K562 (cell line): ENCODE data around the gene WFIKKN2. TPM values are rescaled to one million over a fixed set of nuclear protein-coding genes. Genes with fewer than 3 reads are reported as not detected.

Experiments used
- ATAC-seq: fragments of 200-7000 bp; cut with Tn5 transposase; 3 replicates; pipeline ENCODE4 v1.9.1; 2020; ENCODE audit warnings: moderate library complexity
- BruUV-seq: library from RNA; stranded (reverse); fragments of 400-500 nt; replicated peaks from 2 replicates; lab custom pipeline; 2021; lab: Mats Ljungman, UMichigan
- CTCF ChIA-PET: fragments of 300-600 bp; formaldehyde crosslinking; extraction: SDS; loops from one replicate; lab custom pipeline; 2021; ENCODE audit warnings: low intra/inter-chr PET ratio; lab: Yijun Ruan, JAX
- POLR2A ChIA-PET: fragments of 300-600, 350-650 bp; sonication (Branson Sonifier 250); formaldehyde crosslinking; extraction: SDS; loops from one replicate; lab custom pipeline; 2021; ENCODE audit warnings: antibody characterized with exemption, inconsistent platforms; lab: Yijun Ruan, JAX
- DNase-seq, 4 experiments: peaks; one replicate each; pipeline versions ENCODE4 v3.0.0 to v3.0.0-alpha.2; 2011 to 2018; ENCODE audit warnings: low spot score in 3 of 4, mixed read lengths in 3 of 4; ENCODE audit errors: extremely low read depth in 1 of 4
- FAIRE-seq: peaks from 2 replicates; lab custom pipeline; 2011; peaks lifted over from hg19 to GRCh38; lab: Jason Lieb, UNC
- H2AFZ ChIP-seq: 2 replicates; pipeline ENCODE4 v1.6.0; 2011; ENCODE audit warnings: low read depth, low read length, control low read depth, inconsistent platforms
- H3K27ac ChIP-seq: fragments of 200-600 bp; 3 replicates; pipeline ENCODE4 v1.8.0; 2011; ENCODE audit warnings: low read depth, mild to moderate bottlenecking, control low read depth, inconsistent platforms, low read length, moderate library complexity, mixed read lengths; ENCODE audit errors: extremely low read depth
- H3K27me3 ChIP-seq, 2 experiments: fragments of 300-600 bp in 1 of 2; 2 replicates in 1 of 2; 3 replicates in 1 of 2; pipeline versions ENCODE4 v1.6.0 to v1.8.0; 2011; ENCODE audit warnings: inconsistent platforms in 2 of 2, low read length in 2 of 2, mild to moderate bottlenecking in 1 of 2, mixed read lengths in 1 of 2, moderate library complexity in 1 of 2; ENCODE audit not compliant: control insufficient read depth in 2 of 2, insufficient read depth in 2 of 2
- H3K36me3 ChIP-seq: fragments of 300-600 bp; 3 replicates; pipeline ENCODE4 v1.8.0; 2011; ENCODE audit warnings: mild to moderate bottlenecking, low read length, inconsistent platforms; ENCODE audit not compliant: control insufficient read depth, insufficient read depth
- H3K4me1 ChIP-seq, 2 experiments: fragments of 200-600 bp in 1 of 2; replicated peaks in 1 of 2; 2 replicates in 1 of 2; 3 replicates in 1 of 2; pipeline versions ENCODE4 v1.5.1 to v1.8.0; 2011; ENCODE audit warnings: inconsistent platforms in 2 of 2, low read length in 2 of 2, mild to moderate bottlenecking in 1 of 2, mixed read lengths in 1 of 2, moderate library complexity in 1 of 2; ENCODE audit not compliant: control insufficient read depth in 2 of 2, insufficient read depth in 2 of 2
- H3K4me2 ChIP-seq: 2 replicates; pipeline ENCODE4 v1.6.1; 2011; ENCODE audit warnings: low read length, control low read depth, inconsistent platforms, mixed read lengths; ENCODE audit not compliant: insufficient read depth
- H3K4me3 ChIP-seq: fragments of 200-600 bp; sonication (generic), shearing (Covaris generic); 2 replicates; pipeline ENCODE4 v1.5.1; 2016; ENCODE audit warnings: control low read depth, inconsistent platforms
- H3K79me2 ChIP-seq: fragments of 200-600 bp; 3 replicates; pipeline ENCODE4 v1.8.0; 2011; ENCODE audit warnings: low read length, inconsistent platforms; ENCODE audit not compliant: control insufficient read depth, insufficient read depth
- H3K9ac ChIP-seq, 2 experiments: 2 replicates each; pipeline versions ENCODE4 v1.6.0 to v1.6.1; 2011; ENCODE audit warnings: low read depth in 2 of 2, low read length in 2 of 2, control low read depth in 1 of 2, inconsistent platforms in 1 of 2, mild to moderate bottlenecking in 1 of 2, mixed read lengths in 1 of 2; ENCODE audit not compliant: insufficient read depth in 1 of 2
- H3K9me1 ChIP-seq: one replicate; pipeline ENCODE4 v1.6.0; 2011; ENCODE audit warnings: inconsistent platforms, mild to moderate bottlenecking, low read length, moderate library complexity; ENCODE audit not compliant: control insufficient read depth, insufficient read depth
- H3K9me3 ChIP-seq: replicated peaks from 2 replicates; pipeline ENCODE4 v1.5.1; 2011; ENCODE audit warnings: low read depth, low read length, inconsistent platforms; ENCODE audit not compliant: control insufficient read depth, insufficient read depth
- H4K20me1 ChIP-seq: replicated peaks from 2 replicates; pipeline ENCODE4 v1.6.1; 2011; ENCODE audit warnings: low read length, inconsistent platforms, mixed read lengths; ENCODE audit not compliant: control insufficient read depth, insufficient read depth
- CEBPG ChIP-seq, 3 experiments: fragments of 200-800 bp in 1 of 3; sonication (Bioruptor generic) in 1 of 3; sonication (generic) in 1 of 3; formaldehyde crosslinking in 1 of 3; IDR thresholded peaks in 2 of 3; conservative IDR thresholded peaks in 1 of 3; 2 replicates each; pipeline versions ENCODE4 v1.6.1 to v1.8.0; 2016 to 2022; ENCODE audit warnings: missing compliant biosample characterization in 2 of 3, missing genetic modification characterization in 2 of 3, mild to moderate bottlenecking in 1 of 3, missing genetic modification reagents in 1 of 3
- CTBP1 ChIP-seq: fragments of 450-650 bp; IDR thresholded peaks from 2 replicates; pipeline ENCODE4 v1.6.1; 2016; ENCODE audit warnings: borderline replicate concordance
- DPF2 ChIP-seq: fragments of 450-650 bp; IDR thresholded peaks from 2 replicates; pipeline ENCODE4 v1.6.1; 2016
- FOXA1 ChIP-seq: fragments of 450-650 bp; IDR thresholded peaks from 2 replicates; pipeline ENCODE4 v1.6.1; 2016; ENCODE audit warnings: mild to moderate bottlenecking, borderline replicate concordance
- FOXK2 ChIP-seq, 2 experiments: fragments of 450-650 bp; IDR thresholded peaks in 1 of 2; conservative IDR thresholded peaks in 1 of 2; 2 replicates each; pipeline ENCODE4 v1.6.1; 2016; ENCODE audit warnings: low read depth in 2 of 2, mild to moderate bottlenecking in 1 of 2
- GATAD2B ChIP-seq: fragments of 450-650 bp; IDR thresholded peaks from 2 replicates; pipeline ENCODE4 v1.6.1; 2017; ENCODE audit warnings: mild to moderate bottlenecking, borderline replicate concordance
- JUND ChIP-seq, 2 experiments: IDR thresholded peaks; 2 replicates in 1 of 2; 3 replicates in 1 of 2; pipeline ENCODE4 v1.6.1; 2011; ENCODE audit warnings: borderline replicate concordance in 2 of 2, low read depth in 2 of 2, low read length in 2 of 2, improper control_type of control experiment in 1 of 2, missing biosample characterization in 1 of 2, missing genetic modification characterization in 1 of 2, missing genetic modification reagents in 1 of 2
- KDM5B ChIP-seq: fragments of 200-600 bp; sonication (generic); IDR thresholded peaks from 2 replicates; pipeline ENCODE4 v1.6.1; 2012; ENCODE audit warnings: low read depth, mild to moderate bottlenecking, moderate library complexity, low read length, control low read depth, inconsistent platforms; ENCODE audit not compliant: insufficient replicate concordance
- MTA3 ChIP-seq: fragments of 450-650 bp; formaldehyde crosslinking; IDR thresholded peaks from 2 replicates; pipeline ENCODE4 v1.6.1; 2017; ENCODE audit warnings: mild to moderate bottlenecking, borderline replicate concordance
- RBM15 ChIP-seq: fragments of 200-400 bp; formaldehyde crosslinking; IDR thresholded peaks from 2 replicates; pipeline ENCODE4 v1.6.1; 2018; ENCODE audit warnings: mild to moderate bottlenecking, low read length, moderate library complexity; ENCODE audit not compliant: insufficient read depth
- RCOR1 ChIP-seq, 2 experiments: IDR thresholded peaks; 2 replicates each; pipeline ENCODE4 v1.6.1; 2012; ENCODE audit warnings: low read depth in 2 of 2, low read length in 2 of 2, borderline replicate concordance in 1 of 2, improper control_type of control experiment in 1 of 2
- SLC30A9 ChIP-seq: fragments of 250-450 bp; sonication (Bioruptor Pico); IDR thresholded peaks from 2 replicates; pipeline ENCODE4 v1.8.0; 2022; ENCODE audit warnings: mild to moderate bottlenecking, moderate library complexity
- SMARCE1 ChIP-seq: fragments of 450-650 bp; IDR thresholded peaks from 2 replicates; pipeline ENCODE4 v1.7.1; 2016; ENCODE audit warnings: mild to moderate bottlenecking
- SRSF1 ChIP-seq: fragments of 200-400 bp; formaldehyde crosslinking; IDR thresholded peaks from 2 replicates; pipeline ENCODE4 v1.6.1; 2017; ENCODE audit warnings: mild to moderate bottlenecking, low read depth, low read length, moderate library complexity
- ZNF12 ChIP-seq: sonication (generic); formaldehyde crosslinking; IDR thresholded peaks from 2 replicates; pipeline ENCODE4 v1.4.0; 2020; ENCODE audit warnings: mild to moderate bottlenecking, missing genetic modification reagents
- WGBS: fragments of 100-300 bp; shearing (Covaris generic); methylation state at CpG from one replicate; pipeline ENCODE4 v1.1.6; 2016; ENCODE audit warnings: low coverage, mixed read lengths; ENCODE audit not compliant: insufficient coverage; ENCODE audit errors: missing lambda C conversion rate; 5-methylcytosine and 5-hydroxymethylcytosine counted together
- in situ Hi-C: fragments of 300-500 bp; cut with MboI; formaldehyde crosslinking; loops from 4 replicates; pipeline ENCODE4 v1.15.0; 2018; ENCODE audit warnings: inconsistent platforms, mixed read lengths
- intact Hi-C: fragments of 100-400 bp; cut with micrococcal nuclease; formaldehyde crosslinking; loops from 2 replicates; pipeline ENCODE4 v1.14.2; 2022
- polyA plus RNA-seq, 8 experiments: library from polyadenylated mRNA; depleted of rRNA in 4 of 8; stranded (reverse) in 5 of 8; unstranded in 3 of 8; fragments of >200 nt; fragmentation: Nextera tagmentation in 2 of 8; fragmentation: Illumina TruSeq in 1 of 8; extraction: Ambion mirVana in 2 of 8; extraction: Trizol in 1 of 8; gene quantifications; 2 replicates each; pipeline versions ENCODE4 v1.2.1 to v1.2.3, GENCODE V29; 2011 to 2014; ENCODE audit warnings: inconsistent platforms in 1 of 8, missing spikeins in 1 of 8
- total RNA-seq, 7 experiments: library from RNA; depleted of rRNA in 6 of 7; stranded (reverse); fragments of >200 nt in 6 of 7; fragmentation: Illumina TruSeq in 2 of 7; extraction: Trizol in 2 of 7; gene quantifications; 2 replicates each; pipeline versions ENCODE4 v1.2.1 to v1.2.3, GENCODE V29; 2011 to 2021; ENCODE audit warnings: low replicate concordance in 1 of 7
- TF ChIP-seq, protein P1 (sequence below): fragments of 450-650 bp; IDR thresholded peaks from 2 replicates; pipeline ENCODE4 v1.6.1; 2017; ENCODE audit warnings: mild to moderate bottlenecking, moderate library complexity

The WFIKKN2 gene
- total and polyA plus RNA-seq, 9 of the 15 experiments (the other 6 are each of a cell fraction or from before 2014, with no cell fraction given) = 0.07 TPM; not detected in 8

DNA sequence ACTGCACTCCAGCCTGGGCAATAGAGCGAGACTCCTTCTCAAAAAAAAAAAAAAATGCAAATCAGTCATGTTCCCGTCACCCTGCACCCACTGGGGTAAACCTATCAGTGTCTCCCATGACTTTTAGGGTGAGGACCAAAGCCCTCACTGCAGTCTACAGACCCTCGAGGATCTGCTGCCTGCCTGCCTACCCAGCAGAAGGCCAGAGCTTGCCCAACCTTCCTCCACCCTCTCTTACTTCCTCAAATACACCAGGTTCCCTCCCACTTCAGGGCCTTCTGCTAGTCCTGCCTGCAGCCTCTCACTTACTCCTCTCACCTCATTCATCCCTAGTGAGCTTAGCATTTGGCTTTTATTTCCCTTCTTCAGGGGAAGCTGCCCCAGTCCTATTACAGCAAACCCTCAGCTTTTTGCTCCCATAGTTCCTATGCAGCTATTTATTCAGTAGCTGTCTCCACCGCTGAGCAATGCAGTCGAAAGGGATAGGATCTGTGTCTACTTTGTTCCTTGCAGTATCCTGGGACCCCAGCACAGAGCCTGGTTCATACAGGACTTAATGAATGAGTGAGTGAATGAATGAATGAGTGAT is 48.6 kb downstream of the WFIKKN2 start (continued):
- no peak for TF ChIP-seq CEBPG (CRISPR knock-in tag; IDR thresholded peaks at IDR 0.05)
- TF ChIP-seq CEBPG (tag; conservative IDR thresholded peaks at IDR 0.05 in 1 of 2, IDR thresholded peaks at IDR 0.05 in 1 of 2) = peak in 1 of 2 experiments; percentile 58; a peak in 1 of 4 replicates
- TF ChIP-seq GATAD2B = no peak
- no peak for TF ChIP-seq FOXK2 (conservative IDR thresholded peaks at IDR 0.05 in 1 of 2, IDR thresholded peaks at IDR 0.05 in 1 of 2; ENCODE audit: low read depth in 2 of 2)
- TF ChIP-seq, all 486 proteins: peak for 7

DNA sequence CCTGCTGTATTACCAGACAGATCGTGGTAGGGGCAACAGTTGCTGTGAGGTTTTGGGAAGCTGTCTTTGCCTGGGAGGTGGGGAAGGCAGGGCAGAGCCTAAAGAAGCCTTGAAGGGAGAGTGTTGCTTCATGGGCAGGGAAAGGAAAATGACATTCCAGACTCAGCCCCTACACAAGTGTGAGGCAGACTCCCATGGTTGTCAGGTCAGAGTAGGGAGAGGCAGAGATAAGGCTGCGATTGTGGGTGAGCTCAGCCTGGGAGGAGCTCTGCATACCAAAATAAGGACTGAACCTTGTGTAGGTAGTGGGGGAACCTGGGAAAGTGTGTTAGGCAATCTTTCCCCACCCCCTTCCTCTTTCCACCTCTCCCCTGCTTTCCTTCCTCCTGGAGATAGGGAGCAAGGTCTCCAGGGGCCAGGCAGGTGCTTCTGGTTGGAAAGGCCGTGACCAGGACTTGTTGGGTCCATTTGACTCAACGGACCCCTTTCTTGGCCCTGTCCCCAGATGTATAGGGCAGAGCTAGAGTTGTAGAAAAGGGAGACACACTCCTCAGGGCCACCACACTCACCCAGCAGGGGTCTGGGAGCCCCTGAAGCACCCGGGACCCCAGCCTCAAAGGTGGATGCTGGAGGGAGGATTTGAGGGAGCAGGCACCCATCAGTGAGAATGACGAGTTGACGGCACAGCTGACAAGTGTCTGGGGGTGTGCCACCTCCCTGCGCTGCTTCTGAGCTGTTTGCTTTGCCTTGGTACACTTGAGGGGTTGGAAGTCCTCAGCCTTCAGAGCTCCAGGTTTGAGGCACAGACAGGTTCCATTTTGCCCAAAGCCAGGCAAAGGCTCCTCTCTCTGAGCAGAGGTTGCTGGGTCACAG is 49.3 kb downstream of the WFIKKN2 start:
- CTCF ChIA-PET = no interaction called here
- peak; percentile 95 for ATAC-seq
- BruUV-seq = no TSS peak
- no peak for TF ChIP-seq FOXA1
- TF ChIP-seq ZNF12 (CRISPR knock-in tag) = 0 out of 2 replicates have a peak, but pooled peaks have one; percentile 29
- peak; percentile 77 for TF ChIP-seq JUND (IDR thresholded peaks at IDR 0.05; ENCODE audit: borderline replicate concordance, low read depth, low read length)
- TF ChIP-seq JUND (tag; IDR thresholded peaks at IDR 0.05; ENCODE audit: borderline replicate concordance, low read depth, low read length) = peak; percentile 77; the same call in 1 of the 3 replicates
- TF ChIP-seq CTBP1 = peak; percentile 39; the same call in 1 of the 2 replicates
- peak; percentile 28 to 67; a peak in 1 of 4 replicates for TF ChIP-seq FOXK2 (conservative IDR thresholded peaks at IDR 0.05 in 1 of 2, IDR thresholded peaks at IDR 0.05 in 1 of 2; ENCODE audit: low read depth in 2 of 2)
- no peak for TF ChIP-seq SLC30A9 (CRISPR knock-in tag)
- peak; percentile 19; the same call in 1 of the 2 replicates for TF ChIP-seq MTA3
- TF ChIP-seq SRSF1 = no peak
- TF ChIP-seq, protein P1, sequence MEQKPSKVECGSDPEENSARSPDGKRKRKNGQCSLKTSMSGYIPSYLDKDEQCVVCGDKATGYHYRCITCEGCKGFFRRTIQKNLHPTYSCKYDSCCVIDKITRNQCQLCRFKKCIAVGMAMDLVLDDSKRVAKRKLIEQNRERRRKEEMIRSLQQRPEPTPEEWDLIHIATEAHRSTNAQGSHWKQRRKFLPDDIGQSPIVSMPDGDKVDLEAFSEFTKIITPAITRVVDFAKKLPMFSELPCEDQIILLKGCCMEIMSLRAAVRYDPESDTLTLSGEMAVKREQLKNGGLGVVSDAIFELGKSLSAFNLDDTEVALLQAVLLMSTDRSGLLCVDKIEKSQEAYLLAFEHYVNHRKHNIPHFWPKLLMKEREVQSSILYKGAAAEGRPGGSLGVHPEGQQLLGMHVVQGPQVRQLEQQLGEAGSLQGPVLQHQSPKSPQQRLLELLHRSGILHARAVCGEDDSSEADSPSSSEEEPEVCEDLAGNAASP = no peak
- TF ChIP-seq KDM5B = peak; percentile 32
- peak; percentile 47 for TF ChIP-seq DPF2
- peak in 1 of 2 experiments; percentile 53; a peak in 1 of 4 replicates for TF ChIP-seq RCOR1 (IDR thresholded peaks at IDR 0.05; ENCODE audit: borderline replicate concordance in 1 of 2, low read depth in 2 of 2, low read length in 2 of 2)
- 0 out of 2 replicates have a peak, but pooled peaks have one; percentile 29 for TF ChIP-seq SMARCE1
- TF ChIP-seq RBM15 = no peak
- no peak; the same call in 1 of the 2 replicates for TF ChIP-seq CEBPG (CRISPR knock-in tag; IDR thresholded peaks at IDR 0.05)
- peak; percentile 47 to 76 for TF ChIP-seq CEBPG (tag; conservative IDR thresholded peaks at IDR 0.05 in 1 of 2, IDR thresholded peaks at IDR 0.05 in 1 of 2)

More for the DNA sequence above, 49.3 kb downstream of the WFIKKN2 start:
- Histone ChIP-seq H3K36me3 (no peaks in the 10 kb centered on the region), H3K79me2 (no peaks in the 10 kb centered on the region), H3K4me2 (peak overlapping the region; percentile 68), H4K20me1 (no peaks in the 10 kb centered on the region), H3K4me3 (no peak overlapping the region), H3K9me1 (no peaks in the 10 kb centered on the region), H3K9ac (peak overlapping the region; percentile 17 to 41; a peak in 2 of 4 replicates), H3K27ac (peak overlapping the region; percentile 44; the same call in 2 of the 3 replicates), H3K9me3 (peaks cover 3% of the 10 kb centered on the region), H3K27me3 (no peaks in the 10 kb centered on the region), H3K4me1 (peaks cover 19 to 23% of the 10 kb centered on the region in 2 experiments; a peak in 4 of 5 replicates), H2AFZ (peak overlapping the region; percentile 77)
- peak; percentile 23 to 69 (median 45) for DNase-seq
- intact Hi-C loops = no loop called here
- WGBS = 38% methylated on average over 8 of the region's 8 CpGs
- peak; percentile 97 for FAIRE-seq
- POLR2A ChIA-PET = interaction anchor here (0.6 to 3.1 kb wide), 9 partner anchors 11 to 281 kb away, joined by 3 to 48 read pairs (median 4); partner anchors contain the start of gene TOB1
- in situ Hi-C loops = no loop called here
